ENCODE data around the gene VSIR.

Gene VSIR

DNA sequence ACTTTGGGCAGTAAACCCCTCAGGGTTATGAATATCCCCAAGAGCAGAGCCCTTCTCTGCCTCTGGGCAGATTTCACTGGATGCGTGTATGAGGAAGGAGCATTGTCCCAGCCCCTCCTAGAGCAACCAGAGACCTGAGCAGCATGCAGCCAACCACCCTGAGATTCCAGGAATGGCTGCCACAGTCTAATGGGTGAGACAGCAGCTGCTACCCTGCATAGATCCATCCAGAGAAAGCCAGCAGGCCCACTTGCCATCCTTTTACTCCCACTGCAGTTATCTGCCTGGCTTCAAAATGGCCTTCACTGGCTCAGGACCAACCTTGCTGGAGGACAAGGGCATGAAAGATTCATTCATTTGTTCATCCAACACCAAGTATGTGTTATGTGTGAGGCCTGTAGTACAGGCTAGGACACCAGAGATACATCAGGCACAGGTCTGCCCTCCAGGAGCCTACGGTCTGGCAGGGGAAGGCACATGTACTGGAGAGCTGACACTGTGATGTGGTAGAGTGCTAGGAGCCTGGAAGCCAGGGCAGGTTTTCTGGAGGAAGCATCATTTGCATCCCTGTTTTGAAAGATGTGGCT, 27.6 kb downstream of the VSIR start:
- TF ChIP-seq SIN3A (IDR thresholded peaks at IDR 0.05; ENCODE audit: borderline replicate concordance, insufficient read depth, low read length) (no peak), POLR2AphosphoS5 (IDR thresholded peaks at IDR 0.05; ENCODE audit: low read depth, low read length) (no peak), TAF1 (IDR thresholded peaks at IDR 0.05; ENCODE audit: borderline replicate concordance, insufficient read depth, low read length) (no peak), FOXP2 (optimal IDR thresholded peaks at IDR 0.05; ENCODE audit: borderline replicate concordance, extremely low read depth, extremely low read length, insufficient read depth) (no peak)
- TF ChIP-seq, protein P1, sequence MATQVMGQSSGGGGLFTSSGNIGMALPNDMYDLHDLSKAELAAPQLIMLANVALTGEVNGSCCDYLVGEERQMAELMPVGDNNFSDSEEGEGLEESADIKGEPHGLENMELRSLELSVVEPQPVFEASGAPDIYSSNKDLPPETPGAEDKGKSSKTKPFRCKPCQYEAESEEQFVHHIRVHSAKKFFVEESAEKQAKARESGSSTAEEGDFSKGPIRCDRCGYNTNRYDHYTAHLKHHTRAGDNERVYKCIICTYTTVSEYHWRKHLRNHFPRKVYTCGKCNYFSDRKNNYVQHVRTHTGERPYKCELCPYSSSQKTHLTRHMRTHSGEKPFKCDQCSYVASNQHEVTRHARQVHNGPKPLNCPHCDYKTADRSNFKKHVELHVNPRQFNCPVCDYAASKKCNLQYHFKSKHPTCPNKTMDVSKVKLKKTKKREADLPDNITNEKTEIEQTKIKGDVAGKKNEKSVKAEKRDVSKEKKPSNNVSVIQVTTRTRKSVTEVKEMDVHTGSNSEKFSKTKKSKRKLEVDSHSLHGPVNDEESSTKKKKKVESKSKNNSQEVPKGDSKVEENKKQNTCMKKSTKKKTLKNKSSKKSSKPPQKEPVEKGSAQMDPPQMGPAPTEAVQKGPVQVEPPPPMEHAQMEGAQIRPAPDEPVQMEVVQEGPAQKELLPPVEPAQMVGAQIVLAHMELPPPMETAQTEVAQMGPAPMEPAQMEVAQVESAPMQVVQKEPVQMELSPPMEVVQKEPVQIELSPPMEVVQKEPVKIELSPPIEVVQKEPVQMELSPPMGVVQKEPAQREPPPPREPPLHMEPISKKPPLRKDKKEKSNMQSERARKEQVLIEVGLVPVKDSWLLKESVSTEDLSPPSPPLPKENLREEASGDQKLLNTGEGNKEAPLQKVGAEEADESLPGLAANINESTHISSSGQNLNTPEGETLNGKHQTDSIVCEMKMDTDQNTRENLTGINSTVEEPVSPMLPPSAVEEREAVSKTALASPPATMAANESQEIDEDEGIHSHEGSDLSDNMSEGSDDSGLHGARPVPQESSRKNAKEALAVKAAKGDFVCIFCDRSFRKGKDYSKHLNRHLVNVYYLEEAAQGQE (IDR thresholded peaks at IDR 0.05; ENCODE audit: insufficient read depth in 1 of 2, low read depth in 2 of 2, low read length in 2 of 2), result no peak

DNA sequence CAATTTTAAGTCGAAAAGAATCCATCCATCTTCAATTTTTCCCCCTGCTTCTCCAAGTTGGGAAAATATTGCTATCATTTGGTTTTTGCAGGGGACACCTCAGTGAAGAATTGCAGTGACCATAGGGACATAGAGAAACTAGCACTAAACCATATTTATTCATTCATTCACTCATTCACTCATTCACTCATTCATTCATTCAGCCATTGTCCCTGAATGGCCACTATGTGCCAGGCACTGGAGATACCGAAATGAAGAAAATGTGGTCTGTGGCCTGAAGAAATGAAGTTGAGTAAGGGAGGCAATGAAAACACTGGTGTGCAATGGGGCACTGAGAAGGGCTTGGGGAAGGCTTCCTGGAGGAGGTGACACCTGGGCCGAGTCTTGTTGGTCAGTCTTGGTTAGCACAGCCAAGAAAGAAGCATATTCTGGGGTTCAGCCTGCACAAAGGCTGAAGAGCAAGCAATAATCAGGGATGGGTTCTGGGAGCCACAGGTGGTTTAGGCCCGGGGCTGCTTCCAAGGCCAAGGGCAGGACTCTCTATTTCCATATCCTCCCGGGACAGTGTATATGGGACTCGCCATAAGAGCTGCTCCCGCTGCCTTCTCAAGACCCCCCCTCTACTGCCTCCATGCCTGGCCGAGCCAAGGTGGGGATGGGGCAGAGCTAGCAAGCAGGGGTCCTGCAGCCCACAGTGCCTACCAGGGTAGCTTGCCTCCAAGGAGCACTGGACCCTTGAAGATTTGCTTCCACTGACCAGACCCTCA, 28.2 kb downstream of the VSIR start:
- TF ChIP-seq SIN3A (IDR thresholded peaks at IDR 0.05; ENCODE audit: borderline replicate concordance, insufficient read depth, low read length) (no peak), FOXP2 (optimal IDR thresholded peaks at IDR 0.05; ENCODE audit: borderline replicate concordance, extremely low read depth, extremely low read length, insufficient read depth) (no peak), POLR2AphosphoS5 (IDR thresholded peaks at IDR 0.05; ENCODE audit: low read depth, low read length) (no peak), TAF1 (IDR thresholded peaks at IDR 0.05; ENCODE audit: borderline replicate concordance, insufficient read depth, low read length) (no peak)
- TF ChIP-seq, protein P1 (IDR thresholded peaks at IDR 0.05; ENCODE audit: insufficient read depth in 1 of 2, low read depth in 2 of 2, low read length in 2 of 2), result no peak

DNA sequence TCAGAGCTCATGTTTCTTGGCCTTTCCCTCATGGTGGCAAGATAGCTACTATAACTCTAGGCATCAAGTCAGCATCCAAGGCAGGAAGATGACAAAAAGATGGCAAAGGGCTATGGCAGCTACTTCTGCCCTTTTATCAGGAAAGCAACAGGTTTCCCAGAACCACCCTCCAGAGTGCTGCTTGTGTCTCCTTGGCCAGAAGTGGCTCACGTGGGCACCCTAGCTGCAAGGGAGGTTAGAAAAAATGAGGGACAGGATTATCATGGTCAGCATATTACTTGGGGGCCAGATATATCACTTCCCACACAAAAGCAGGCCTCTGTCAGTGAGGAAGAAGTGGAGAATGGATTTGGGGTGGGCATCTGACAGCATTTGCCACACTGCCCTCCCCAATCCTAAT, 29.5 kb downstream of the VSIR start:
- no peak for TF ChIP-seq FOXP2 (optimal IDR thresholded peaks at IDR 0.05; ENCODE audit: borderline replicate concordance, extremely low read depth, extremely low read length, insufficient read depth)
- TF ChIP-seq TAF1 (IDR thresholded peaks at IDR 0.05; ENCODE audit: borderline replicate concordance, insufficient read depth, low read length), result no peak
- TF ChIP-seq POLR2AphosphoS5 (IDR thresholded peaks at IDR 0.05; ENCODE audit: low read depth, low read length), result no peak
- TF ChIP-seq, protein P1 (IDR thresholded peaks at IDR 0.05; ENCODE audit: insufficient read depth in 1 of 2, low read depth in 2 of 2, low read length in 2 of 2), result no peak
- no peak for TF ChIP-seq SIN3A (IDR thresholded peaks at IDR 0.05; ENCODE audit: borderline replicate concordance, insufficient read depth, low read length)

GRCh38 chr10:71743089-71743838, 30.1 kb downstream of the VSIR start:
- TF ChIP-seq FOXP2 (optimal IDR thresholded peaks at IDR 0.05; ENCODE audit: borderline replicate concordance, extremely low read depth, extremely low read length, insufficient read depth) (no peak), TAF1 (IDR thresholded peaks at IDR 0.05; ENCODE audit: borderline replicate concordance, insufficient read depth, low read length) (no peak), SIN3A (IDR thresholded peaks at IDR 0.05; ENCODE audit: borderline replicate concordance, insufficient read depth, low read length) (no peak), POLR2AphosphoS5 (IDR thresholded peaks at IDR 0.05; ENCODE audit: low read depth, low read length) (no peak)
- TF ChIP-seq, protein P1 (IDR thresholded peaks at IDR 0.05; ENCODE audit: insufficient read depth in 1 of 2, low read depth in 2 of 2, low read length in 2 of 2), result no peak

All from PFSK-1 (cell line).